ENCODE results near the gene METTL25B.

- TF ChIP-seq CTCF (IDR thresholded peaks at IDR 0.05 in 4 of 5, conservative IDR thresholded peaks at IDR 0.05 in 1 of 5) = no peak
- TF ChIP-seq POLR2A (IDR thresholded peaks at IDR 0.05) = no peak
Measured at GRCh38 chr1:156785458-156785857, 57.2 kb downstream of the METTL25B start.
